ENCODE results near the gene PLA2G4A.

Gene PLA2G4A

GRCh38 chr1:186828611-186829454, at the start of gene PLA2G4A:
Gene PLA2G4A (plus strand): TSS chr1:186828949. CDS start chr1:186854355, 25,406 bp downstream.
- DNase-seq (ENCODE audit: low read depth) = peak; percentile 42

DNA sequence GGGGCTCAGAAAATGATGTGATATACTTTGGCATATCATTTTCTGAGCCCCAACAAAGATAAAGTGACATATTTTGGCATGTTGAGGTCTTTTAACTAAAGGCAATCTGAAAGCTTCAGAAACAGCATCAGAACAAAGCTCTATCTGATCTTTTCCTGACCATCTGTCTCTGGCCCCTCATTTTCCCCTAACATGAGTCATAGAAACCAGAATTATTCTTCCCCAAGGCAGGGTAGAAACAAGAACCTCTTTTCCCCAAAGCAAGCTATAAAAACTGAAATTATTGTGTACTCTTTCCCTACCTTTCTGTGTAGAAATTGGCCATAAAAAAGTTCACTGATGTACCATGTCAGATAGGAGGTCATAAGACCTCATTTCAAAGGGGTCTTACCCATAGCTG, 48.7 kb upstream of the PLA2G4A start:
- DNase-seq (ENCODE audit: low read depth) = no peak

- DNase-seq (ENCODE audit: low read depth) = no peak
Observed at GRCh38 chr1:186781730-186782129, 47.0 kb upstream of the PLA2G4A start.

- no peak for DNase-seq (ENCODE audit: low read depth)
Observed at GRCh38 chr1:186782791-186783190, 46.0 kb upstream of the PLA2G4A start.

GRCh38 chr1:186783193-186783592, 45.6 kb upstream of the PLA2G4A start:
- DNase-seq (ENCODE audit: low read depth) = no peak

- DNase-seq (ENCODE audit: low read depth) = no peak
Observed at GRCh38 chr1:186785503-186785902, 43.2 kb upstream of the PLA2G4A start.

DNA sequence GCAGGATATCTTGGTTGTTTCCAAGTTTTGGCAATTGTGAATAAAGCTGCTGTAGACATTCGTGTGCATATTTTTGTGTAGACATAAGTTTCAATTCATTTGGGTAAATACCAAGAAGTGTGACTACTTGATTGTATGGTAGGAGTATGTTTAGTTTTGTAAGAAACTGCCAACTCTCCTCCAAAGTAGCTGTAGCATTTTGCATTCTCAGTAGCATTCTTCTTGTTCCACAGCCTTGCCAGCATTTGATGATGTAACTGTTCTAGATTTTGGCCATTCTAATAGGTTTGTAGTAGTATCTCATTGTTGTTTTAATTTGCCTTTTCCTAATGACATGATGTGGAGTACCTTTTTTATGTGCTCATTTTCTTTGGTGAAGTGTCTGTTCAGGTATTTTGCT, 38.6 kb upstream of the PLA2G4A start:
- no peak for DNase-seq (ENCODE audit: low read depth)

- no peak for DNase-seq (ENCODE audit: low read depth)
Observed at GRCh38 chr1:186792870-186793581, 35.7 kb upstream of the PLA2G4A start.

DNA sequence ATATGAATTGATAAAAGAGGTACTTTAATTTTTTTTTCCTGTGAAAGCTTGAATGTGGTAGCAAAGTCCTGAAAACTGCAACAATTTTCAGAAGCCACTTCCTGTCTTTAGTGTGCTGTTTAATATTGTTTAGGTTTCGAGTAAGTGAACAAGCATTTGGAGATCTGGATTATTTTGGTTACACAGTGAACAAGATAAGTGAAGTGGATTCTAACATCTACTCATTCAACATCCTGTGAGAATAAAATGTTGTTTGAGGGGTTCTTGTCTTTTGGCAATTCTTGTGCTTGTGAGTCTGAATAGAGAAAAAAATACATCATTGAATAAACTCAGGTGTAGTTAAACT, 35.2 kb upstream of the PLA2G4A start:
- no peak for DNase-seq (ENCODE audit: low read depth)

DNA sequence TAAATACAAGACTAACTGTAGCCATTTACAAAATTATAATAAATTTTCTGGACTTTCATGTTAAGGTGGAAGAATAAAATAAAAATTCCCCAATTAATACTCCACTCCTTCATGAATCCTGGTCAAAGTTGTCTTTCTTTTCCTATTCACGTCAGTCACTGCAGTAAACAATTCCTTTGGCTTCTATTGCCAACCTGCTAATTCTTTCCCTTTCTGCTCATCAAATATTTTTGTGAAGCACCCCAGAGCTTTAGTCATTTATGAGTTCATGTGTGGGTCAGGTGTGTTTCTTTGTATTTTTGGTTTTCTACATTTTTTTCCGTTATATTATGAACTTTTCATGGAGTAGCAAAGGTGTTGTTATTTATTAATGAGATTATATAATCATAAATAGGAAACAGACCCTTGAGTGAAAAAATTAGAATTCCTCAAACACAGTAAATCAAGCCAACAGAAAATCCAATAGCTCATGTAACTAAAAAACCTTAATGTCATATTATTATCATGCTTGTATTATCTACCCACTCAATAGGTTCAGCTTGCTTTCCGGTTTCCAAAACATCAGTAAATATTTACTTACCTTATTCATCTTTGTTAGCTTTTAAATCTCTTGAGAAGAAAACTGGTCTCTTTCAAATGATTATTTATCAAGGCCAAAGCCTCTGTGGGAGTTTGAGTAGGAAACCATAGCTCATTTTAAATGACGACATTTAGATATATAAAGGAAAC, 29.6 kb upstream of the PLA2G4A start:
- DNase-seq (ENCODE audit: low read depth) = no peak

DNA sequence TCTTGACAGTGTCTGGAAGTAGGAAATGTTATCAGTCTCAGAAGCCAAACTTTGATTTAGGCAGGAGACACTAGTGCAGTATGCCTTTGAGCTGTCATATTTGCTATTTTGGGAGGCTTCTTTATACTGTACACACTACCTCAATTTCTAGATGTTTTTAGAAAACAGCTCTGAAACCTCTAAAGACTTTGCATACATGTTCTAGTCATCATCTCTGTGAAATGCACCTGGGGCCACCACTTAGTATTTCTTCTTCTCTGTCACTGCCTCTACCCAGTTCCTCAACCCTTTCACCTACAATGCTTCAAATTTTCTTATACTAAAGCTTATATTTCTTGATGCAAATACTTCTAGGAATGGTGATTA, 29.1 kb upstream of the PLA2G4A start:
- no peak for DNase-seq (ENCODE audit: low read depth)

DNA sequence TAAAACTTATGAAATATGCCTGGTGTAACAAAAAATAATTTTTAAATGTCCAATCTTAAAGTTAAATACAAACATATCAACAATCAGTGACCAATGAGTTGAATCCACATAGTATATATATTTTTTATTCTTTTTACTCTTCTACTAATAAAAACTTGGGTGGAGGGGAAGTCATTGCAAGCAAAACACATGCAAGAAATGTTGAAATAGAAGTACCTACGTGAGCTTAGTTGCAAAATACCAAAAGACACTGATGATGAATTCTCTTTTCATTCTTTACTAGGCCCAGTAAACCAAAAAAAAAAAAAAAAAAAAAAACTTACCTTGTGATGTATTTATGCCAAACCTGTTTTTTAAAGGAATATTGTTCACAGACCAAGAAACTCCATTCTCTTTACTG, 26.4 kb upstream of the PLA2G4A start:
- DNase-seq (ENCODE audit: low read depth) = no peak

GRCh38 chr1:186804679-186805078, 24.1 kb upstream of the PLA2G4A start:
- no peak for DNase-seq (ENCODE audit: low read depth)

DNA sequence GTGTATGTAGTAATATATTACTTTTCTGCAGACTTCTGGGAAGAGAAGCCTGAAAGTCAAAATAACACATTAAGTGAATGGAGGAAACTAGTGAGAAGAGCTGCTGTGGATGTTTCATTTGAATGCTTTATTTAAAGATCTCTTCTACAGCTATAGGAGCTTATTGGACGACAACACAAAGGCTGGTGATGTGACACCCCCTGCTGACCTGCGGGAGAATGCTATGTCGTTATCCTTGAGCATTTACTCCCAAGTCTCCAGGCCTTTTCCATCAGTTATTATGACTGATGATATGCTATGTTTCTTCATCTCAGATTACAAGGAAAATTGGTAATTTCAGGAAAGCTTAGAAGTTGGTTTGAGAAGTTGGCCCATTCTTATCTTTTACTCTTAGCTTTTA, 22.3 kb upstream of the PLA2G4A start:
- no peak for DNase-seq (ENCODE audit: low read depth)

DNA sequence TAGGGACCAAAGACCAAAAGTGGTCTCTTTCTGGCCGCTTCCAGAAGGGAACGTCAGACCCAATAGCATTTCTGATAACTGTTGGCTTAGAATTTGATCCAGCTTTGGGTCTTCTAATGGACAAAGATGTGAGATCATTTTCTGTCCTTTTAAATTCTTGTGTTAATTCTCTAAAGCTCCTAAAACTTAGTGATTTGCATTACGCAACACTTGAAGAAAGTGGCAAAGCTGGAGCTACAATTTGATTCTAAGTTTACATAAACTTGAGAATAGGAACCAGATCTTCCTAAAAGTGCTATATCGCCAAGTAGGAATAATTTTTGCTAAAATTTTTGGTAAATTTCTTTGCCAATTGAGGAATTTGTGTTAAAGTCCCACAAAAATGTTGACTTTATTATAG, 21.6 kb upstream of the PLA2G4A start:
- no peak for DNase-seq (ENCODE audit: low read depth)

- no peak for DNase-seq (ENCODE audit: low read depth)
Observed at GRCh38 chr1:186811892-186812291, 16.9 kb upstream of the PLA2G4A start.

DNA sequence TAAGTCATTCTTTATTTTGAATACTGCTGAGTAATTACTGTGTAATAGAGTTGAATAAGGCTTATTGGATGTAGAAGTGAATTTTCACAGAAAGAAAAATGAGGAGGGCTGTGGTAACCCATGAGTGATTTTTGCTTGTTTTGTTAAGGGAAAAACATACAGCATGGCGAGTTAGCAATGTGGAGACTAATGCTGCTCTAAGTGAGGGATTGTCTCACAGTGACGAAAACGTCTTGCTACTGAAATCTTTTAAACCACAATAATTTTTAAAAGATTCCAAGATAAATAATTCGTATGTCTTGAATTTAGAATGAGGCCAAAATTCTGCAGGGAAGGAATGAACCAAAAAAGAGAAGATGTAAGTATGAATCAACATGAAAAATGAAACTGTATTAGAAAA, 16.2 kb upstream of the PLA2G4A start:
- peak; percentile 68 for DNase-seq (ENCODE audit: low read depth)

GRCh38 chr1:186813420-186813819, 15.3 kb upstream of the PLA2G4A start:
- no peak for DNase-seq (ENCODE audit: low read depth)

DNA sequence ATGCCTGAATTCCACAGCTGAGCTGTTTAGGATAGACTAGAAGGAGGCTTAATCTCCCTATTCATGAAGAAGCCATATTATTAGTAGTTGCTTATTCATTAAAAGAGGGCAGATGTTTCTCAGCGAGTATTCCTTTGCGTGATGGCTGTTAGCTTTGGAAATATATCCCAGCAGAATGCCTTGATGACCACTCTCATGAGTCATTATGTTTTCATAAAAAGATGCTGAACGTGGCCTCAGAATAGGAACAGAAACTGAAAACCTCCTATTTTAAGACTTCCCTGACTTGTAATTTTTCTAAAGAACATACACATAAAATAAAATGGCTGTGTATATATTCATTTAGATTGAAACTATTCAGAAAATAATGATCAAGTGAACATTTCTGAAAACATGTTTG, 9.6 kb upstream of the PLA2G4A start:
- no peak for DNase-seq (ENCODE audit: low read depth)

GRCh38 chr1:186819563-186819962, 9.2 kb upstream of the PLA2G4A start:
- no peak for DNase-seq (ENCODE audit: low read depth)

DNA sequence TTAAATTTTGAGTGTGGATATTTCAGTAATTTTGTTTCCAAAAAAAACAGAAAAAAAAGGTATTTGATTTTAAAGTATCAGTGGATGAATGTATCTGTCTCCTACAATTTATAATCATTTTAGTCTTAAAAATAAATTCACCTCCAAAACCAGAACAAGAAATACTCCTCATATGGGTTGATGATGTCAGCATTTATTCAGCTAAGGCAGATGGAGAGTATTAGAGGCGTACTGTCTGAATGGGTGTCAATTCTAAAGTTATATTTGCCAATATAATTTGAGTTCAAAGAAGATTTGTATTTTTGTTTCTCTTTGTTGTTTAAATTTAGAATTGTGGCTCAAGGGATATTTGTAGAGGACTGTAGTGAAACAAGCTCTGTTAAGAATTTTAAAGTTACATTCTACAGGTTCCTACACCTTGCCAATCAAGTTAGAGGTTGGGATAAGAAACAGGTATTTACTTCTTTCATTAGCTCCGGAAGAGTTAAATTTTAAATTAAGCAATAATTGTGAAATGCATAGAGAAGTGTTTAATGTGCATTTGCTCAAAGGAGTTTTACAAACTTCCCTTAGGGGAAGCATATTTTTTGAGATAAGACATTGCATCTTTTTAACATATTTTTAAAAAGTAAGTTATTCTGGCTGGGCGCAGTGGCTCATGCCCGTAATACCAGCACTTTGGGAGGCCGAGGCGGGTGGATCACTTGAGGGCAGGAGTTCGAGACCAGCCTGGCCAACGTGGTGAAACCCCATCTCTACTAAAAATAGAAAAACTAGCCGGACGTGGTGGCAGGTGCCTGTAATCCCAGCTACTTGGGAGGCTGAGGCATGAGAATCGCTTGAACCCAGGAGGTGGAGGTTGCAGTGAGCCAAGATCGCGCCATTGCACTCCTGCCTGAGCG, 1.2 kb downstream of the PLA2G4A start:
- DNase-seq (ENCODE audit: low read depth) = no peak

GRCh38 chr1:186831168-186831567, 2.4 kb downstream of the PLA2G4A start:
- no peak for DNase-seq (ENCODE audit: low read depth)
